K562 (cell line): ENCODE measurements around the gene B3GNT9. TPM values are rescaled to one million over a fixed set of nuclear protein-coding genes. Genes with fewer than 3 reads are reported as not detected.

Experiments used
- BHLHE40 ChIP-seq: IDR thresholded peaks from 2 replicates; pipeline ENCODE4 v1.6.1; 2011; ENCODE audit warnings: low read length, improper control_type of control experiment
- CBFB ChIP-seq: sonication (generic); formaldehyde crosslinking; IDR thresholded peaks from 2 replicates; pipeline ENCODE4 v1.4.0; 2020; ENCODE audit warnings: mild to moderate bottlenecking, missing genetic modification reagents
- CBX3 ChIP-seq, 2 experiments: IDR thresholded peaks; 1 replicate in 1 of 2; 2 replicates in 1 of 2; pipeline ENCODE4 v1.6.1; 2012; ENCODE audit warnings: inconsistent platforms in 2 of 2, low read length in 2 of 2, borderline replicate concordance in 1 of 2, control low read depth in 1 of 2
- PATZ1 ChIP-seq: fragments of 250-450 bp; sonication (Bioruptor Pico); IDR thresholded peaks from 2 replicates; pipeline ENCODE4 v1.5.0; 2020; ENCODE audit warnings: mild to moderate bottlenecking, borderline replicate concordance
- PML ChIP-seq: IDR thresholded peaks from 2 replicates; pipeline ENCODE4 v1.6.1; 2012; ENCODE audit warnings: low read length, inconsistent platforms
- SIRT6 ChIP-seq: IDR thresholded peaks from one replicate; pipeline ENCODE4 v1.6.1; 2012; ENCODE audit warnings: low read depth, mild to moderate bottlenecking, control low read depth, inconsistent platforms, low read length, moderate library complexity
- SMAD4 ChIP-seq: fragments of 250-450 bp; sonication (Bioruptor Pico); conservative IDR thresholded peaks from 2 replicates; pipeline ENCODE4 v1.8.0; 2021; ENCODE audit warnings: inconsistent platforms, mild to moderate bottlenecking, moderate library complexity
- SP1 ChIP-seq: sonication (generic); formaldehyde crosslinking; IDR thresholded peaks from 2 replicates; pipeline ENCODE4 v1.8.1; 2022; ENCODE audit warnings: mild to moderate bottlenecking, missing genetic modification reagents
- TFAP4 ChIP-seq: sonication (generic); formaldehyde crosslinking; IDR thresholded peaks from 2 replicates; pipeline ENCODE4 v1.8.0; 2022; ENCODE audit warnings: missing genetic modification reagents, mild to moderate bottlenecking, moderate library complexity, borderline replicate concordance
- ZFP36 ChIP-seq: fragments of 150-350 bp; IDR thresholded peaks from 2 replicates; pipeline ENCODE4 v1.6.1; 2018; ENCODE audit warnings: low read length, low read depth; ENCODE audit not compliant: partially characterized antibody
- ZKSCAN8 ChIP-seq: fragments of 200-800 bp; sonication (Bioruptor generic); IDR thresholded peaks from 2 replicates; pipeline ENCODE4 v1.6.1; 2016; ENCODE audit warnings: missing genetic modification characterization, missing compliant biosample characterization
- ZNF263 ChIP-seq: sonication (generic); formaldehyde crosslinking; IDR thresholded peaks from 2 replicates; pipeline ENCODE4 v1.8.0; 2022; ENCODE audit warnings: mild to moderate bottlenecking, missing genetic modification reagents, borderline replicate concordance
- ZNF280B ChIP-seq: fragments of 250-450 bp; sonication (Bioruptor Pico); IDR thresholded peaks from 2 replicates; pipeline ENCODE4 v1.5.1; 2021; ENCODE audit warnings: mild to moderate bottlenecking
- ZNF316 ChIP-seq: fragments of 450-650 bp; IDR thresholded peaks from 2 replicates; pipeline ENCODE4 v1.6.1; 2016
- ZNF76 ChIP-seq: fragments of 250-450 bp; sonication (Bioruptor Pico); IDR thresholded peaks from 2 replicates; pipeline ENCODE4 v1.4.0; 2020; ENCODE audit warnings: mild to moderate bottlenecking, moderate library complexity, borderline replicate concordance
- polyA plus RNA-seq, 8 experiments: library from polyadenylated mRNA; depleted of rRNA in 4 of 8; stranded (reverse) in 5 of 8; unstranded in 3 of 8; fragments of >200 nt; fragmentation: Nextera tagmentation in 2 of 8; fragmentation: Illumina TruSeq in 1 of 8; extraction: Ambion mirVana in 2 of 8; extraction: Trizol in 1 of 8; gene quantifications; 2 replicates each; pipeline versions ENCODE4 v1.2.1 to v1.2.3, GENCODE V29; 2011 to 2014; ENCODE audit warnings: inconsistent platforms in 1 of 8, missing spikeins in 1 of 8
- total RNA-seq, 7 experiments: library from RNA; depleted of rRNA in 6 of 7; stranded (reverse); fragments of >200 nt in 6 of 7; fragmentation: Illumina TruSeq in 2 of 7; extraction: Trizol in 2 of 7; gene quantifications; 2 replicates each; pipeline versions ENCODE4 v1.2.1 to v1.2.3, GENCODE V29; 2011 to 2021; ENCODE audit warnings: low replicate concordance in 1 of 7
- TF ChIP-seq, protein P1 (sequence below), 2 experiments: fragments of 450-650 bp; IDR thresholded peaks; 2 replicates each; pipeline ENCODE4 v1.6.1; 2018; ENCODE audit warnings: mild to moderate bottlenecking in 2 of 2, low read depth in 1 of 2; ENCODE audit not compliant: partially characterized antibody in 2 of 2
- TF ChIP-seq, protein P2 (sequence below): fragments of 250-450 bp; sonication (Bioruptor Pico); IDR thresholded peaks from 2 replicates; pipeline ENCODE4 v1.4.0; 2020

Gene B3GNT9
- total and polyA plus RNA-seq, 9 of the 15 experiments (the other 6 are each of a cell fraction or from before 2014, with no cell fraction given): 0.01 to 1.8 (median 1.1) TPM; not detected in 1

GRCh38 chr16:67184995-67185650, 34.3 kb upstream of the B3GNT9 start (continued):
- TF ChIP-seq, protein P1, sequence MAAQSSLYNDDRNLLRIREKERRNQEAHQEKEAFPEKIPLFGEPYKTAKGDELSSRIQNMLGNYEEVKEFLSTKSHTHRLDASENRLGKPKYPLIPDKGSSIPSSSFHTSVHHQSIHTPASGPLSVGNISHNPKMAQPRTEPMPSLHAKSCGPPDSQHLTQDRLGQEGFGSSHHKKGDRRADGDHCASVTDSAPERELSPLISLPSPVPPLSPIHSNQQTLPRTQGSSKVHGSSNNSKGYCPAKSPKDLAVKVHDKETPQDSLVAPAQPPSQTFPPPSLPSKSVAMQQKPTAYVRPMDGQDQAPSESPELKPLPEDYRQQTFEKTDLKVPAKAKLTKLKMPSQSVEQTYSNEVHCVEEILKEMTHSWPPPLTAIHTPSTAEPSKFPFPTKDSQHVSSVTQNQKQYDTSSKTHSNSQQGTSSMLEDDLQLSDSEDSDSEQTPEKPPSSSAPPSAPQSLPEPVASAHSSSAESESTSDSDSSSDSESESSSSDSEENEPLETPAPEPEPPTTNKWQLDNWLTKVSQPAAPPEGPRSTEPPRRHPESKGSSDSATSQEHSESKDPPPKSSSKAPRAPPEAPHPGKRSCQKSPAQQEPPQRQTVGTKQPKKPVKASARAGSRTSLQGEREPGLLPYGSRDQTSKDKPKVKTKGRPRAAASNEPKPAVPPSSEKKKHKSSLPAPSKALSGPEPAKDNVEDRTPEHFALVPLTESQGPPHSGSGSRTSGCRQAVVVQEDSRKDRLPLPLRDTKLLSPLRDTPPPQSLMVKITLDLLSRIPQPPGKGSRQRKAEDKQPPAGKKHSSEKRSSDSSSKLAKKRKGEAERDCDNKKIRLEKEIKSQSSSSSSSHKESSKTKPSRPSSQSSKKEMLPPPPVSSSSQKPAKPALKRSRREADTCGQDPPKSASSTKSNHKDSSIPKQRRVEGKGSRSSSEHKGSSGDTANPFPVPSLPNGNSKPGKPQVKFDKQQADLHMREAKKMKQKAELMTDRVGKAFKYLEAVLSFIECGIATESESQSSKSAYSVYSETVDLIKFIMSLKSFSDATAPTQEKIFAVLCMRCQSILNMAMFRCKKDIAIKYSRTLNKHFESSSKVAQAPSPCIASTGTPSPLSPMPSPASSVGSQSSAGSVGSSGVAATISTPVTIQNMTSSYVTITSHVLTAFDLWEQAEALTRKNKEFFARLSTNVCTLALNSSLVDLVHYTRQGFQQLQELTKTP (IDR thresholded peaks at IDR 0.05; ENCODE audit: low read depth in 1 of 2, partially characterized antibody in 2 of 2): peak in 1 of 2 experiments; percentile 94
- TF ChIP-seq CBFB (CRISPR knock-in tag): peak; percentile 80
- peak; percentile 76; the same call in 1 of the 2 replicates for TF ChIP-seq ZNF263 (CRISPR knock-in tag)
- TF ChIP-seq, protein P2, sequence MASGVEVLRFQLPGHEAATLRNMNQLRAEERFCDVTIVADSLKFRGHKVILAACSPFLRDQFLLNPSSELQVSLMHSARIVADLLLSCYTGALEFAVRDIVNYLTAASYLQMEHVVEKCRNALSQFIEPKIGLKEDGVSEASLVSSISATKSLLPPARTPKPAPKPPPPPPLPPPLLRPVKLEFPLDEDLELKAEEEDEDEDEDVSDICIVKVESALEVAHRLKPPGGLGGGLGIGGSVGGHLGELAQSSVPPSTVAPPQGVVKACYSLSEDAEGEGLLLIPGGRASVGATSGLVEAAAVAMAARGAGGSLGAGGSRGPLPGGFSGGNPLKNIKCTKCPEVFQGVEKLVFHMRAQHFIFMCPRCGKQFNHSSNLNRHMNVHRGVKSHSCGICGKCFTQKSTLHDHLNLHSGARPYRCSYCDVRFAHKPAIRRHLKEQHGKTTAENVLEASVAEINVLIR (CRISPR knock-in tag): no peak
- TF ChIP-seq SIRT6: no peak
- TF ChIP-seq PML: no peak
- TF ChIP-seq TFAP4: peak; percentile 97
- TF ChIP-seq SP1 (CRISPR knock-in tag): peak; percentile 81
- no peak for TF ChIP-seq ZNF76 (CRISPR knock-in tag)
- peak in 1 of 2 experiments; percentile 75; a peak in 1 of 3 replicates for TF ChIP-seq CBX3 (IDR thresholded peaks at IDR 0.05; ENCODE audit: borderline replicate concordance in 1 of 2, low read length in 2 of 2)
- TF ChIP-seq SMAD4 (CRISPR knock-in tag): peak; percentile 52; the same call in 1 of the 2 replicates
- TF ChIP-seq ZFP36: peak; percentile 30
- TF ChIP-seq ZNF316: no peak
- no peak for TF ChIP-seq ZNF280B (CRISPR knock-in tag)
- no peak for TF ChIP-seq ZKSCAN8 (CRISPR knock-in tag)
- TF ChIP-seq PATZ1 (CRISPR knock-in tag): no peak
- TF ChIP-seq BHLHE40: peak; percentile 63
